Activated T-helper 1 cell treated with anti-CD3 and anti-CD28 coated beads, Interleukin-2, amount 50 U/mL, for 16 hours (primary cell): ENCODE results near the gene RAB40C.

ENCODE experiments used
- DNase-seq, 2 donors: peaks; one replicate each; pipeline ENCODE4 v3.0.0-alpha.2; 2020; ENCODE audit warnings: low read depth in 1 of 2, low spot score in 1 of 2

Gene RAB40C

GRCh38 chr16:574021-574760, 15.7 kb upstream of the RAB40C start:
- DNase-seq: no peak

GRCh38 chr16:575354-576196, 14.3 kb upstream of the RAB40C start:
- DNase-seq: no peak

DNA sequence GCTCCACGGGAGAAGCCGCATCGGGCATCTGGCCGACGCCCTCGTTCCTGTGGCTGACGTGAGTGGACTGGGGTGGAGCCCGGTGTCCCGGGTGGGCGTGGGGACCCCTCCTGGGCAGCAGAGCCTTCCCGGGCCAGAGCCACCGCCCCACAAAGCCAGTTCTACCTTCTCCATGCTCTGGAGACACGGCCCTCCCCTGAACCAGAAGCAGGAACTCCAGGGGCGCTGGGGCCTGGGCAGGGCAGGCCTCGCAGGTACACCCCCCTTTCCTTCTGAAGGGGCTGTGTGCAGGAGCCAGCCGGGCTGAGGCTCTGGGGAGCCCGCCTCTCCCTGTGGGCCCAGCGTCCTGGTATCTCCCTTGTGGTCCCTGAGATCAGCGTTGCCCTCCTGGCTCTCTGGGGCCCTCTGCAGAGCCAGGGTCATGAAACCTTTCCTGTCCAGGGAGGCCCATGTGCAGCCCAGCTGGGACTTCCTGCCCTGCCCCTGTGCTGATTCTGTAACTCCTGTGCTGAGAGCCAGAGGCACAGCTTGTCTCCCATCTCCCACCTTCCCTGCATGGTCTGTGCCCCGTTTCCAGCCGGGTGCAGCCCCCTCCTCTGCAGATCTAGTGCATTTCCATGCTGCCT, 13.6 kb upstream of the RAB40C start:
- DNase-seq: no peak

DNA sequence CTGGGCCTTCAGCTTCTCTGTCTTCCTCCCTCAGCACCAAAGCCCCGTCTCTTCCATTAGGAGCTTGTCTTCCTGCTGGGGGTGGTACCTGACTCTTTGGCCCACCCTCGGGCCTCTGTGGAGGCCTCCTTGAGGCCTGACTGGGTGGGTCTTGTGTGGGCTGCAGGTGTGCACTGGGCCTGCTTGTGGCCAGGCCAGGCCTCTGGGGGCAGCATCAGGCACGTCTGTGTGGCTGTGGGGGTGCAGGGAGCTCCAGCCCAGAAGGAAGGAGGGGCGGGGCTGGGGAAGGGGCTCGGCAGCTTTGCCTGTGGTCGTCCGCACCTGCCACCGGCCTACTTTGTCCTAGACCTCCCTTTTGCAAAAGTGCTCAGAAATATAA, 13.1 kb upstream of the RAB40C start:
- DNase-seq: no peak

DNA sequence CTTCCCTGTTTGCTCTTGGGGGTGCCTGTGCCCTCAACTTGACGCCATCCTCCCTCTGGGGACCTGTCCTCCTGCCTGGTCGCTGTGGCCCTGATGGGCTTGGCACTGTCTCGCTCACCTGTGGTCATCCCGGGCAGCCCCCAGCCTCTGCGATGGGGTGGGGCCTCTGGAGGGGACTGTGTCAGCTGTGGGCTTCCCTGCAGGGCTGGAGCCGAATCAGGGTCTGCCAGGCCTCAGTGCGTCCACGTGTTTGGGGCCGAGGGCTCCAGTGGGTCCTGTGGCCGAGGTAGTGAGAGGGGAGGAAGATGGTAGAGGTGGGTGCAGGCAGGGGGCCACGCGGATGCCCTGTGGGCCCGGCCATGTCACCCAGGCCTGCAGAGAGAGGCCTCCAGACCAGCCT, 12.1 kb upstream of the RAB40C start:
- DNase-seq: no peak

GRCh38 chr16:578232-578869, 11.5 kb upstream of the RAB40C start:
- DNase-seq: no peak

DNA sequence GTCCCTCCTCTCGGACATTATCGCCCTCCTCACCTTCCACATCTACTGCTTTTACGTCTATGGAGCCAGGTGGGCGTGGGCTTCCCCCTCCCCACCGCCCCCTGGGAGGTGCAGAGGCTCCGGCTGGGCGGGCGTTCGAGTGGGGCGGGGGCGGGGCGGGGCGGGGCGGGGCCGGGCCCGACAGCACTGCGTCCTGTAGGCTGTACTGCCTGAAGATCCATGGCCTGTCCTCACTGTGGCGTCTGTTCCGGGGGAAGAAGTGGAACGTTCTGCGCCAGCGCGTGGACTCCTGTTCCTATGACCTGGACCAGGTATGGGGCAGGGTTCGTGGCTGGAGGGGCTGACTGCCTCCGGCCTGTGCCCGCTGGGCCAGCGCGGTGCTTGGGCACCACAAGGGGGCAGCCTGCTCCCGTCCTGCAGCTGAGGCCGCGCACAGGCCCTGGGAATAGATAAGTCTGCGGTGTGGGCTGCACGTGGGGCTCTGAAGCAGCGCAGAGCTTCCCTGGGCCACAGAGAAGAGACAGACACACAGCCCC, 10.9 kb upstream of the RAB40C start:
- DNase-seq: peak in 1 of 2 donors; percentile 32

GRCh38 chr16:580141-580945, 9.5 kb upstream of the RAB40C start:
- DNase-seq: no peak

DNA sequence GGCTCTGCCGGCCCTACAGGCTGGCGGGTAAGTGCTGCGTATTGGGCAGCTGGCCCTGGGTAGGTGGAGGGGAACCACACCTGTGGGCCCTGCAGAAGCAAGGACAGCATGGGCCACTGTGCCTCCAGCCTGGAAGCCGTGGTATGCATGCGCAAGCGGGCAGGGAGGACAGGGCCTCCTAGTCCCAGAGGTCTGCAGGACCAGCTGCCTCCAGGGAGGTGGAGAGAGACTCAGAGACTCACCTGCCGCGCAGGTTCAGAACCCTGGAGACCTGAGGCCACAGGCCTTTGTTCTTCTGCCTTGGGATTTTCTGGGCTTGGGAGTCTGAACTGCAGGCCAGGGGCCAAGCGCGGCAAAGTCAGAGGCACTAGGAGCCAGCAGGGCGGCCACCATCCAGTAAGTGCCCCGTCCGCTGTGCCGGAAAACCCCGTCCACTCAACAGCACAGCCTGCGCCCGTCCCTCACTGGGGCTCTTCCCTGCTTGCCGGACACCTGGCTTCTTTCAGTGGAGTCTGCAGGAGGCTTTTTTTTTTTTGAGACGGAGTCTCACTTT, 8.8 kb upstream of the RAB40C start:
- no peak for DNase-seq

DNA sequence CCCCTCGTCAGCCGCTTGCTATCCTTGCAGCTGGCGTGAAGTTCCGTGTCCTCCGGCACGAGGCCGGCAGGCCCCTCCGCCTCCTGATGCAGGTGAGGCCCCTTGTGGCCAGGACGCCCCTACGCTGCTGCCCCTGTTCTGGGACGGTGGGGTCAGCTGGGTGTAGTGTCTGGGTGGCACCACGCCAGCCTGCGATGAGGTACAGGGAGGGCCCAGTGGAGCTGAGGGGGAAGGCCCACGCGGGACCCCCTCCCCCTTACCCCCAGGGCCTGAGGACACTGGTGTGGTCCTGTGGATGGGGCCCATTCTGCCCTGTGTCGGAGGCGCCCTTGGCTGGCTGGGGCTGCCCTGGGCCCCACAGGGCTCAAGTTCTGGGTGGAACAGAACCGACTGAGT, 7.7 kb upstream of the RAB40C start:
- no peak for DNase-seq

DNA sequence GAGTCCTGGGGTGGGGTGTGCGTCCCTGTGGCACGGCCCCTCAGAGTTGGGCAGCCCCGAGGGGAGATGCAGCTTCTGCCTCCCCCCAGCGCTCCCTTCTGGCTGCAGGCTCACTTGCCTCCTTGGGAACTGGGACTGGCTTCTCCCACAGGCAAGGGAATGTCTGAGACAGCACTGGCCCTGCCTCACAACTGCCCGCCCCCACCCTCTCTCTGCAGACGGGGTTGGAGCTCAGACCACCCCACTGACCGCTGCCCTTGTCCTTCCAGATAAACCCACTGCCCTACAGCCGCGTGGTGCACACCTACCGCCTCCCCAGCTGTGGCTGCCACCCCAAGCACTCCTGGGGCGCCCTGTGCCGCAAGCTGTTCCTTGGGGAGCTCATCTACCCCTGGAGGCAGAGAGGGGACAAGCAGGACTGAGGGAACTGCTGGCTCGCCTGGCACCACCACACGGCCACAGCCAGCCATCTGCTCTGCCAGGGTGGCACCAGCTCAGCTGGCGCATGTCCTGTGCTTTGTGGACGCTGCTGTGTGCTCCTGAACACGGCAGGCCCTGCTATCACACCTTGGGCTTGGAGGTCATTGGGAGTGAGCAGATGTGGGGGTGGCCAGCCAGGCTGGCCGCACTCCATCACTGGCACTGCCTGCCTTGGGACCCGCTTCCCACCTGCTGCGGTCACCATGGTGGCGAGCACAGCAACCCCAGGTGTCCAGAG, 7.1 kb upstream of the RAB40C start:
- DNase-seq: no peak

GRCh38 chr16:583470-583814, 6.4 kb upstream of the RAB40C start:
- no peak for DNase-seq

GRCh38 chr16:583815-584591, 5.9 kb upstream of the RAB40C start:
- DNase-seq: no peak

GRCh38 chr16:585351-585750, 4.5 kb upstream of the RAB40C start:
- no peak for DNase-seq

- DNase-seq: no peak
Observed at GRCh38 chr16:586047-586644, 3.7 kb upstream of the RAB40C start.

GRCh38 chr16:586645-587590, 2.9 kb upstream of the RAB40C start:
- no peak for DNase-seq

- DNase-seq: peak; percentile 36 to 53
Observed at GRCh38 chr16:588639-588888, 1.3 kb upstream of the RAB40C start.
